T-helper 1 cell treated with Interleukin-12 subunit alpha and Interleukin-12 subunit beta and Interleukin-4 antibody, amounts not matched to agents 30 ng/mL and 1 ng/mL, for 36 hours (primary cell): Measurements from ENCODE around the gene NUDC. TPM values are rescaled to one million over a fixed set of nuclear protein-coding genes. Genes with fewer than 3 reads are reported as not detected.
"Not testable (repeated sequence)": the region's sequence is repeated elsewhere in the genome, so short reads cannot be mapped to it uniquely, and the experiment has no call there.

ENCODE experiments used
- intact Hi-C: fragments of 100-400 bp; cut with micrococcal nuclease; formaldehyde crosslinking; loops from one replicate; pipeline ENCODE4 v1.15.1; 2024
- total RNA-seq: library from RNA; stranded (reverse); gene quantifications from 2 replicates; pipeline ENCODE4 v1.2.3, GENCODE V29; 2022

Gene NUDC
- 71.8 and 74.6 TPM in 2 replicates for total RNA-seq

- intact Hi-C loops = loop anchor here (1.0 kb wide), 8 partner anchors 21 to 420 kb away; partner anchors contain the start of genes GPATCH3, GPN2, TRNP1 and WDTC1
Observed at GRCh38 chr1:26921540-26922430, at the start of gene NUDC. NUDC (plus strand) TSS chr1:26921743; CDS start chr1:26921849, 106 bp downstream.

- intact Hi-C loops = not testable (repeated sequence)
Observed at GRCh38 chr1:26873097-26873496, 48.4 kb upstream of the NUDC start.

GRCh38 chr1:26874896-26875295 is 46.6 kb upstream of the NUDC start:
- intact Hi-C loops = loop anchor here (5.0 kb wide), 2 partner anchors 173 to 373 kb away; no protein-coding TSS in a partner anchor

- intact Hi-C loops = loop anchor here (5.0 kb wide), 2 partner anchors 175 to 375 kb away; no protein-coding TSS in a partner anchor
Observed at GRCh38 chr1:26877326-26877725, 44.2 kb upstream of the NUDC start.

- intact Hi-C loops = loop anchor here (5.0 kb wide), 2 partner anchors 177 to 377 kb away; no protein-coding TSS in a partner anchor
Observed at GRCh38 chr1:26879793-26880192, 41.8 kb upstream of the NUDC start.

- intact Hi-C loops = not testable (repeated sequence)
Observed at GRCh38 chr1:26881611-26882010, 39.9 kb upstream of the NUDC start.

GRCh38 chr1:26882696-26883463 is 38.7 kb upstream of the NUDC start:
- intact Hi-C loops = no loop called here

GRCh38 chr1:26887125-26887524 is 34.4 kb upstream of the NUDC start:
- intact Hi-C loops = no loop called here

GRCh38 chr1:26888231-26888630 is 33.3 kb upstream of the NUDC start:
- intact Hi-C loops = no loop called here

GRCh38 chr1:26889551-26890466 is 31.7 kb upstream of the NUDC start, which contains the start of gene GPN2:
GPN2 (minus strand) TSS chr1:26890283; CDS start chr1:26890096, 187 bp downstream.
- intact Hi-C loops = loop anchor here (1.0 to 10.0 kb wide), 8 partner anchors 10 to 985 kb away; partner anchors contain the start of genes GPATCH3, NUDC, STMN1 and WDTC1

- intact Hi-C loops = loop anchor here (1.0 to 10.0 kb wide), 8 partner anchors 10 to 986 kb away; partner anchors contain the start of genes GPATCH3, NUDC, STMN1 and WDTC1
Observed at GRCh38 chr1:26890467-26890796, 31.1 kb upstream of the NUDC start.

GRCh38 chr1:26894263-26894662 is 27.3 kb upstream of the NUDC start:
- intact Hi-C loops = loop anchor here (10.0 kb wide), 1 partner anchor 989 kb away; the partner anchor contains the start of gene STMN1

- intact Hi-C loops = loop anchor here (10.0 kb wide), 1 partner anchor 993 kb away; the partner anchor contains the start of gene STMN1
Observed at GRCh38 chr1:26897351-26897750, 24.2 kb upstream of the NUDC start.

GRCh38 chr1:26900001-26900814 is 21.3 kb upstream of the NUDC start, which contains the start of gene GPATCH3:
GPATCH3 (minus strand) TSS chr1:26900467; CDS start chr1:26900442, 25 bp downstream.
- intact Hi-C loops = loop anchor here (1.0 to 5.0 kb wide), 3 partner anchors 10 to 92 kb away; partner anchors contain the start of genes GPN2, NUDC and TRNP1

- intact Hi-C loops = loop anchor here (1.0 to 5.0 kb wide), 3 partner anchors 11 to 91 kb away; partner anchors contain the start of genes GPN2, NUDC and TRNP1
Observed at GRCh38 chr1:26900815-26901511, 20.6 kb upstream of the NUDC start.

GRCh38 chr1:26907071-26907917 is 14.2 kb upstream of the NUDC start:
- intact Hi-C loops = no loop called here

GRCh38 chr1:26909951-26910342 is 11.6 kb upstream of the NUDC start:
- intact Hi-C loops = no loop called here
